Neural crest cell (in vitro differentiated cells): ENCODE results near the gene NAGA. TPM values are rescaled to one million over a fixed set of nuclear protein-coding genes. Genes with fewer than 3 reads are reported as not detected.
A peak's percentile ranks its signal among the peaks of the same experiment; 100 is the strongest.

ENCODE experiments used
- DNase-seq: peaks from one replicate; pipeline ENCODE4 v3.0.0; 2021; ENCODE audit warnings: low read depth, mixed read lengths, low spot score
- H3K27ac Mint-ChIP-seq: one replicate; pipeline ENCODE4 v1.8.0; 2021; ENCODE audit warnings: mild to moderate bottlenecking, mixed read lengths; ENCODE audit not compliant: unreplicated experiment
- H3K27me3 Mint-ChIP-seq: 2 replicates; pipeline ENCODE4 v1.8.0; 2021; ENCODE audit warnings: low read depth, mild to moderate bottlenecking, mixed read lengths
- H3K36me3 Mint-ChIP-seq: 2 replicates; pipeline ENCODE4 v1.8.0; 2021; ENCODE audit warnings: low read depth, mild to moderate bottlenecking, mixed read lengths
- H3K4me1 Mint-ChIP-seq: 2 replicates; pipeline ENCODE4 v1.8.0; 2021; ENCODE audit warnings: mixed read lengths
- H3K4me3 Mint-ChIP-seq: one replicate; pipeline ENCODE4 v1.8.0; 2021; ENCODE audit warnings: mild to moderate bottlenecking, mixed read lengths
- H3K9me3 Mint-ChIP-seq: 2 replicates; pipeline ENCODE4 v1.8.0; 2021; ENCODE audit warnings: mixed read lengths
- total RNA-seq: library from RNA; stranded (reverse); gene quantifications from 2 replicates; pipeline ENCODE4 v1.2.1, GENCODE V29; 2021
- TF ChIP-seq, protein P1 (sequence below): fragments of 200-600 bp; sonication (generic); conservative IDR thresholded peaks from 2 replicates; pipeline ENCODE4 v1.5.0; 2021; ENCODE audit warnings: antibody characterized with exemption, mild to moderate bottlenecking

The NAGA gene
- total RNA-seq, 1 donor from 2014 or later, result 21.4 TPM

DNA sequence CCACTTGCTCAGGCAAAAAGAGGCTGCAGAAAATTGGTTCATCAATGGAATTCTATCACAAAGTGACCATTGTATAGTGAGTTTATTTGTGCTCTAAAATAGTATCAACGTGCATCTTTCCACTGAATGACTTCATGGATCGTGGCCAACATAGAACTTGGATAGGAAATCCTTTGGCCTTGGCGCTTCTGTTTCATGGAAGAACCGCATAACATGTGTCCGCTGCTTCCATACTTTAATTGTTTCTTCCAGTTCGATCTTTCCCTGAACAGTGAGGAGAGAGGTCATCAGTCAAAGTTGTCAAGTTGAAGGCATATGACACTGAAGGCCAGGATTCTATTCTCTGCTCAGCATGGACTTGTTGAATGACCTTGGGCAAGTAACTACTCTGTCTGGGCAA lies 15.4 kb upstream of the NAGA start:
- peaks cover 45% of the 10 kb centered on the region for H3K36me3 Mint-ChIP-seq
- peaks cover 2% of the 10 kb centered on the region for H3K9me3 Mint-ChIP-seq
- peaks cover 4% of the 10 kb centered on the region for H3K27me3 Mint-ChIP-seq
- TF ChIP-seq, protein P1, sequence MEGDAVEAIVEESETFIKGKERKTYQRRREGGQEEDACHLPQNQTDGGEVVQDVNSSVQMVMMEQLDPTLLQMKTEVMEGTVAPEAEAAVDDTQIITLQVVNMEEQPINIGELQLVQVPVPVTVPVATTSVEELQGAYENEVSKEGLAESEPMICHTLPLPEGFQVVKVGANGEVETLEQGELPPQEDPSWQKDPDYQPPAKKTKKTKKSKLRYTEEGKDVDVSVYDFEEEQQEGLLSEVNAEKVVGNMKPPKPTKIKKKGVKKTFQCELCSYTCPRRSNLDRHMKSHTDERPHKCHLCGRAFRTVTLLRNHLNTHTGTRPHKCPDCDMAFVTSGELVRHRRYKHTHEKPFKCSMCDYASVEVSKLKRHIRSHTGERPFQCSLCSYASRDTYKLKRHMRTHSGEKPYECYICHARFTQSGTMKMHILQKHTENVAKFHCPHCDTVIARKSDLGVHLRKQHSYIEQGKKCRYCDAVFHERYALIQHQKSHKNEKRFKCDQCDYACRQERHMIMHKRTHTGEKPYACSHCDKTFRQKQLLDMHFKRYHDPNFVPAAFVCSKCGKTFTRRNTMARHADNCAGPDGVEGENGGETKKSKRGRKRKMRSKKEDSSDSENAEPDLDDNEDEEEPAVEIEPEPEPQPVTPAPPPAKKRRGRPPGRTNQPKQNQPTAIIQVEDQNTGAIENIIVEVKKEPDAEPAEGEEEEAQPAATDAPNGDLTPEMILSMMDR, result no peak
- no peak overlapping the region for H3K27ac Mint-ChIP-seq
- H3K4me1 Mint-ChIP-seq, result peaks cover 36% of the 10 kb centered on the region
- no peak for DNase-seq
- peak overlapping the region; percentile 50 for H3K4me3 Mint-ChIP-seq

GRCh38 chr22:42084874-42085273 lies 14.3 kb upstream of the NAGA start:
- Mint-ChIP-seq H3K27ac (no peak overlapping the region), H3K9me3 (peaks cover 2% of the 10 kb centered on the region), H3K27me3 (no peaks in the 10 kb centered on the region), H3K36me3 (peaks cover 37% of the 10 kb centered on the region), H3K4me3 (peak overlapping the region; percentile 32), H3K4me1 (peaks cover 37% of the 10 kb centered on the region)
- TF ChIP-seq, protein P1, result no peak
- DNase-seq, result no peak

DNA sequence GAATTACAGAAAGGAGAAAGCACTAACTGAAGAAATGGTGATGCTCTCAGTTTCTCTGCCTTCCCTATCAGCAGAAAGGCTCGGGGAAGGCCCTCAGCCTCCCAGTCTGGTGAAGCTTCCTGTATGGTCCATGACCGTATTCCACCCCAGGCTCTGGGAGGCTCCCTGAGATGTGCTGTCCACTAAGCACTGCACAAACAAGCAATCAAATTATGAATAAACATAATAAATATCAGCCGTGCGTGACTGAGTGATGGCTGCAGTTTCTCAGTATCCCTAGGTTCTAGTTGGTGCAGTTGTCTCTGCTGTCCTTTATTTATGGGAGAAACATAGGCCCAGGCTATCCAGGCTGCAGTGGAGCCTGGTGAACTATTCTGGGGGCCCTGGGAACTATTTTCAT lies 12.5 kb upstream of the NAGA start:
- Mint-ChIP-seq H3K4me1 (peaks cover 35% of the 10 kb centered on the region), H3K36me3 (peaks cover 25% of the 10 kb centered on the region), H3K9me3 (no peaks in the 10 kb centered on the region), H3K4me3 (peak overlapping the region; percentile 80), H3K27me3 (no peaks in the 10 kb centered on the region), H3K27ac (no peak overlapping the region)
- TF ChIP-seq, protein P1, result no peak
- DNase-seq, result no peak

DNA sequence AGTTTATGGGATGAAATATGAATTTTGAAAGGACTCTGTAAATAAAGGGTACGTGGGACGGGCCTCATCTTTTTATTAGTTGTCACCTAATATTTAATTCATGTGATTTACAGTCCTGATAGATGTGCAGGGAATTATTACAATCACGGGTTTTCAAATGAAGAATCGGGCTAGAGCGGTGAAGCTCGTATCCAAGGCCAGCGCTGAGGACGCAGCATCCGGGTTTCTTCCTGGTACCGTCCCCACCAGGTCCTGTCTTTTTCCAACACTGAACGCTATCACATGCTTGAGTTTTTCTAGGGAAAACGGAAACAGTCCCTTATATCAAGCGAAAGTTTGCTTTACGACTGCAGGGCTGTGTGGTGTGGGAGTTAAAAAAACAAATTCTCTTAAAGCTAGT lies 9.7 kb upstream of the NAGA start:
- H3K36me3 Mint-ChIP-seq, result peaks cover 12% of the 10 kb centered on the region
- H3K4me3 Mint-ChIP-seq, result peak overlapping the region; percentile 92
- peak overlapping the region; percentile 96 for H3K27ac Mint-ChIP-seq
- peaks cover 35% of the 10 kb centered on the region for H3K4me1 Mint-ChIP-seq
- TF ChIP-seq, protein P1, result no peak
- H3K9me3 Mint-ChIP-seq, result no peaks in the 10 kb centered on the region
- no peaks in the 10 kb centered on the region for H3K27me3 Mint-ChIP-seq
- no peak for DNase-seq

DNA sequence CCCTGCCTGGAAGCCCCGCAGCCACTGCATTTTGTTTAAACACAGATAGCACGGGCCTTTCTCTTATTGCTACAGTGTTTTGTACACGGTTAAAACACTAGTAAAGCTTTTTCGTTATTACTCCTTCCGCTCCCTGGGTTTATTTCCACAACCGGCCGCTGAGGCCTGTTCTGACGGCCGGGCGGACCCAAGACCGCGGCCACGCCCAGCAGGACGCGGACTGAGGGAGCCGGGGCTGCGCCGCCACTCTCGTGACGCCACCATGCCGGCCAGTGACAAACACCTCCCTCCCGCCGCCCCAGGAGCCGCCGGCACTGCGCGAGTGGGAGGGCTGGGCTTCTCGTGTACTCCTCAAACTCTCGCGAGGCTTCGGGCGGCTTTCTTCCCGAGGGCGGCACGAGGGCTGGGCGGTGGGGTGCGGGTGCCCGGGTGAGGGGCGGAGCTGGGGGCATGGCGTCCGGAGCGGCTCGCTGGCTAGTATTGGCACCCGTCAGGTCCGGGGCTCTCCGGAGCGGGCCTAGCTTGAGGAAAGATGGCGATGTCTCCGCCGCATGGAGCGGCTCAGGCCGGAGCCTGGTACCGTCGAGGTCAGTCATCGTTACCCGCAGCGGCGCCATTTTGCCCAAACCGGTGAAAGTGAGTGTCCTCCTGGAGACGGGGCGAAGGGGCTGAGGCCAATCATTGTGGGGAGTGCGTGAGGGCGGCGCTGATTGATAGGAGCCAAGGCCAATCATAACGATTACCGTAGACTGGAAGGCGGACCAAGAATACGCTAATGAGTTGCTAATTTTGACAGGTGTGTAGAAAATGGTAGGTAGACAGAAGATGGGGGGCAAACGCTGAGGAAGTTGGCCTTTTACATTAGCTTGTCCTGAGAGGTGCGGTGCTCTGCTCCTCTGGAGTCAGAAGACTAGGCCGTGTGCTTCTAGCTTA lies 9.0 kb upstream of the NAGA start, which contains the start of gene SMDT1:
SMDT1 (plus strand) TSS at position 382 of the 933 bp plus-strand sequence; CDS start at position 451, 69 bp downstream.
- Mint-ChIP-seq H3K27ac (peak within 1 kb of the TSS; percentile 96), H3K4me3 (peak within 1 kb of the TSS; percentile 92), H3K36me3 (peaks cover 9% of the 10 kb centered on the region), H3K9me3 (no peaks in the 10 kb centered on the region), H3K27me3 (no peaks in the 10 kb centered on the region), H3K4me1 (peaks cover 38% of the 10 kb centered on the region)
- TF ChIP-seq, protein P1, result no peak
- peak; percentile 98 for DNase-seq
